ENCODE results near the gene RFC4. TPM values are rescaled to one million over a fixed set of nuclear protein-coding genes. Genes with fewer than 3 reads are reported as not detected.

The RFC4 gene
- total and polyA plus RNA-seq, 2 donors (not counting 3 experiments of a cell fraction or from before 2014, with no cell fraction given) = 6.2 to 33.7 TPM

DNA sequence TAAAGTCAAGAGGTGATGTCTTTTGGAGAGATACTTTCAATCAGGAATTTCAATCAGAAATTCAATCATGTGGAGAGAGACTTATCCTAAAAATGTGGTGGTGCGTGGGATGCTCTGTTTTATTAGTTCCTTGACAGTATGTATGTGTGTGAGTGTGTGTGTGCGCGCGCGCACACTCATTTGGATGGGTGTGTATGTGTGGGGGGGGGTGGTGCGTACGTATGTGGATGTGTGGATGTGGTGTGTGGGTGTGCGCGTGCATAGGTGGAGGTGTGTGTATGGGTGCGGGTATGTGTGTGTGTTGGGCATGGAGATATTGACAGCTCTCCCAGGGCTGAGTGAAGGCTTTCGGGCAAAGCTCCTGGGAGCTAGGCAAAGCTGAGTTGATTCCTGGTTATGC, 38.6 kb upstream of the RFC4 start:
- Histone ChIP-seq H3K4me3 (replicated peaks in 1 of 3; ENCODE audit: insufficient read depth in 1 of 3, low read depth in 1 of 3, low read length in 3 of 3) (no peak overlapping the region), H3K27ac (ENCODE audit: insufficient read depth, low read depth, low read length) (no peak overlapping the region), H4K20me1 (replicated peaks; ENCODE audit: control insufficient read depth, extremely low read depth, insufficient read depth, low read length) (no peaks in the 10 kb centered on the region), H3K79me2 (ENCODE audit: control insufficient read depth, insufficient read depth, low read length) (no peaks in the 10 kb centered on the region), H3K27me3 (ENCODE audit: control insufficient read depth in 2 of 2, insufficient read depth in 2 of 2, low read length in 2 of 2) (no peaks in the 10 kb centered on the region), H3K9me1 (replicated peaks; ENCODE audit: control insufficient read depth, extremely low read depth, insufficient read depth, low read length) (no peaks in the 10 kb centered on the region), H3K9me3 (replicated peaks; ENCODE audit: control insufficient read depth, insufficient read depth, low read length) (no peaks in the 10 kb centered on the region), H3K9ac (replicated peaks; ENCODE audit: extremely low read depth, insufficient read depth, low read length) (no peak overlapping the region), H2AFZ (ENCODE audit: low read depth, low read length) (no peak overlapping the region), H3K4me2 (ENCODE audit: insufficient read depth, low read length) (no peak overlapping the region), H3K4me1 (ENCODE audit: control insufficient read depth, extremely low read depth, insufficient read depth, low read length) (no peaks in the 10 kb centered on the region), H3K36me3 (ENCODE audit: control insufficient read depth in 2 of 2, extremely low read depth in 1 of 2, insufficient read depth in 2 of 2, low read length in 2 of 2) (no peaks in the 10 kb centered on the region)
- no TSS peak for BruUV-seq (replicated peaks)
- DNase-seq (ENCODE audit: low read depth, low spot score) (no peak), FAIRE-seq (no peak)
- dilution Hi-C loops (cut with MboI; ENCODE audit: extremely low pct_ligation_motif_present, low sequenced_read_pairs) = no loop called here
- ChIA-PET POLR2A (interaction anchor here (0.6 kb wide), 1 partner anchor 43 kb away, joined by 6 read pairs; no protein-coding TSS in a partner anchor), CTCF (no interaction called here)
- TF ChIP-seq, protein P1, sequence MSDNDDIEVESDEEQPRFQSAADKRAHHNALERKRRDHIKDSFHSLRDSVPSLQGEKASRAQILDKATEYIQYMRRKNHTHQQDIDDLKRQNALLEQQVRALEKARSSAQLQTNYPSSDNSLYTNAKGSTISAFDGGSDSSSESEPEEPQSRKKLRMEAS (IDR thresholded peaks at IDR 0.05; ENCODE audit: insufficient read depth, insufficient read length) = no peak
- no peak for TF ChIP-seq GATA2 (IDR thresholded peaks at IDR 0.05; ENCODE audit: insufficient read depth, insufficient read length, low read depth, low read length)
- no peak for TF ChIP-seq JUN (IDR thresholded peaks at IDR 0.05; ENCODE audit: borderline replicate concordance, insufficient read depth, insufficient read length, low read depth)
- no peak for TF ChIP-seq MYC (IDR thresholded peaks at IDR 0.05; ENCODE audit: low read depth, low read length)
- no peak for TF ChIP-seq POLR2A (IDR thresholded peaks at IDR 0.05; ENCODE audit: low read depth, low read length)
- no peak for TF ChIP-seq CTCF (IDR thresholded peaks at IDR 0.05; ENCODE audit: extremely low read depth in 1 of 2, insufficient read depth in 1 of 2, low read depth in 1 of 2, low read length in 2 of 2)
- no peak for TF ChIP-seq EZH2 (IDR thresholded peaks at IDR 0.05; ENCODE audit: borderline replicate concordance, low read depth, low read length, severe bottlenecking)
- no peak for TF ChIP-seq FOS (IDR thresholded peaks at IDR 0.05; ENCODE audit: borderline replicate concordance, insufficient read depth, low read length)
- no peak for TF ChIP-seq POLR2AphosphoS5 (IDR thresholded peaks at IDR 0.05; ENCODE audit: insufficient read depth, low read depth, low read length)
- intact Hi-C loops (cut with micrococcal nuclease) = loop anchor here (5.0 kb wide), 1 partner anchor 172 kb away; no protein-coding TSS in a partner anchor

All from endothelial cell of umbilical vein (primary cell).